ACHN (cell line): ENCODE data around the gene AFF1.

Experiments
- DNase-seq: peaks from one replicate; pipeline ENCODE4 v3.0.0-alpha.2; 2015
- in situ Hi-C: cut with HindIII; loops from 2 replicates; pipeline ENCODE4 v1.10.0; 2017; ENCODE audit warnings: low sequenced_read_pairs, low pct_ligation_motif_present, low pct_unique_long_range_greater_than_20kb

The AFF1 gene

GRCh38 chr4:87109121-87109520 is 174.3 kb downstream of the AFF1 start:
- no peak for DNase-seq
- in situ Hi-C loops, result loop anchor here (25.0 kb wide), 1 partner anchor 197 kb away; no protein-coding TSS in a partner anchor

- in situ Hi-C loops, result loop anchor here (25.0 kb wide), 1 partner anchor 198 kb away; no protein-coding TSS in a partner anchor
- DNase-seq, result no peak
Observed at GRCh38 chr4:87109945-87110344, 175.1 kb downstream of the AFF1 start.

GRCh38 chr4:87112063-87112462 is 177.3 kb downstream of the AFF1 start:
- DNase-seq, result no peak
- in situ Hi-C loops, result loop anchor here (25.0 kb wide), 1 partner anchor 200 kb away; no protein-coding TSS in a partner anchor

GRCh38 chr4:87114245-87115062 is 179.6 kb downstream of the AFF1 start:
- DNase-seq, result no peak
- in situ Hi-C loops, result loop anchor here (25.0 kb wide), 1 partner anchor 202 kb away; no protein-coding TSS in a partner anchor

GRCh38 chr4:87116231-87116630 is 181.4 kb downstream of the AFF1 start:
- DNase-seq, result no peak
- in situ Hi-C loops, result loop anchor here (25.0 kb wide), 1 partner anchor 204 kb away; no protein-coding TSS in a partner anchor

GRCh38 chr4:87117051-87117731 is 182.4 kb downstream of the AFF1 start:
- in situ Hi-C loops, result loop anchor here (25.0 kb wide), 1 partner anchor 205 kb away; no protein-coding TSS in a partner anchor
- DNase-seq, result peak; percentile 96

GRCh38 chr4:87117732-87118075 is 182.9 kb downstream of the AFF1 start:
- DNase-seq, result no peak
- in situ Hi-C loops, result loop anchor here (25.0 kb wide), 1 partner anchor 205 kb away; no protein-coding TSS in a partner anchor

- DNase-seq, result peak; percentile 35
- in situ Hi-C loops, result loop anchor here (25.0 kb wide), 1 partner anchor 206 kb away; no protein-coding TSS in a partner anchor
Observed at GRCh38 chr4:87118421-87118820, 183.6 kb downstream of the AFF1 start.

- peak; percentile 91 for DNase-seq
Observed at GRCh38 chr4:87118826-87119225, 184.0 kb downstream of the AFF1 start.

GRCh38 chr4:87120010-87120409 is 185.2 kb downstream of the AFF1 start:
- DNase-seq, result no peak
- in situ Hi-C loops, result loop anchor here (25.0 kb wide), 1 partner anchor 208 kb away; no protein-coding TSS in a partner anchor

More at GRCh38 chr4:87118826-87119225, 184.0 kb downstream of the AFF1 start:
- in situ Hi-C loops, result loop anchor here (25.0 kb wide), 1 partner anchor 207 kb away; no protein-coding TSS in a partner anchor

GRCh38 chr4:87120411-87121162 is 185.8 kb downstream of the AFF1 start:
- DNase-seq, result no peak
- in situ Hi-C loops, result loop anchor here (25.0 kb wide), 1 partner anchor 208 kb away; no protein-coding TSS in a partner anchor

- in situ Hi-C loops, result loop anchor here (25.0 kb wide), 1 partner anchor 209 kb away; no protein-coding TSS in a partner anchor
- DNase-seq, result no peak
Observed at GRCh38 chr4:87121341-87122065, 186.7 kb downstream of the AFF1 start.

GRCh38 chr4:87122252-87122651 is 187.4 kb downstream of the AFF1 start:
- in situ Hi-C loops, result loop anchor here (25.0 kb wide), 1 partner anchor 210 kb away; no protein-coding TSS in a partner anchor
- no peak for DNase-seq

GRCh38 chr4:87126056-87126455 is 191.2 kb downstream of the AFF1 start:
- in situ Hi-C loops, result no loop called here
- DNase-seq, result no peak

- in situ Hi-C loops, result no loop called here
- DNase-seq, result no peak
Observed at GRCh38 chr4:87128006-87128705, 193.3 kb downstream of the AFF1 start.

GRCh38 chr4:87129681-87130080 is 194.9 kb downstream of the AFF1 start:
- in situ Hi-C loops, result no loop called here
- no peak for DNase-seq

GRCh38 chr4:87130985-87131703 is 196.3 kb downstream of the AFF1 start:
- DNase-seq, result no peak
- in situ Hi-C loops, result no loop called here
